Thyroid gland (tissue), 4 donors: ENCODE data around the gene STRIP1. TPM values are rescaled to one million over a fixed set of nuclear protein-coding genes. Genes with fewer than 3 reads are reported as not detected.
A peak's percentile ranks its signal among the peaks of the same experiment; 100 is the strongest.

ENCODE experiments used
- DNase-seq, 2 donors: peaks; one replicate each; pipeline ENCODE4 v3.0.0-alpha.2; 2019
- H3K27ac ChIP-seq, 3 donors: fragments of 200-600 bp; sonication (generic); 1 replicate in 2 of 3; 2 replicates in 1 of 3; pipeline ENCODE4 v1.5.1; 2016 to 2019; ENCODE audit warnings: mild to moderate bottlenecking in 1 of 3, moderate library complexity in 1 of 3
- H3K27me3 ChIP-seq: fragments of 200-600 bp; sonication (generic); one replicate; pipeline ENCODE4 v1.5.1; 2019
- H3K36me3 ChIP-seq, 2 donors: fragments of 200-600 bp; sonication (generic); one replicate each; pipeline ENCODE4 v1.5.1; 2016 to 2019
- H3K4me1 ChIP-seq, 2 donors: fragments of 200-600 bp; sonication (generic); one replicate each; pipeline ENCODE4 v1.5.1; 2017 to 2019
- H3K4me3 ChIP-seq, 3 donors: fragments of 200-600 bp; sonication (generic); replicated peaks in 1 of 3; 1 replicate in 2 of 3; 2 replicates in 1 of 3; pipeline ENCODE4 v1.5.1; 2016; ENCODE audit warnings: mild to moderate bottlenecking in 1 of 3
- H3K9me3 ChIP-seq: fragments of 200-600 bp; sonication (generic); one replicate; pipeline ENCODE4 v1.5.1; 2017
- CTCF ChIP-seq, 6 experiments: fragments of 200-600 bp in 3 of 6; fragments of 450-650 bp in 3 of 6; sonication (generic) in 3 of 6; IDR thresholded peaks; one replicate each; pipeline ENCODE4 v1.5.1; 2016 to 2019; ENCODE audit warnings: antibody characterized with exemption in 6 of 6, mild to moderate bottlenecking in 2 of 6, inconsistent platforms in 1 of 6, moderate library complexity in 1 of 6
- POLR2A ChIP-seq, 2 donors: fragments of 450-650 bp; IDR thresholded peaks; one replicate each; pipeline ENCODE4 v1.6.1; 2017; ENCODE audit warnings: antibody characterized with exemption in 2 of 2, mild to moderate bottlenecking in 2 of 2, moderate library complexity in 1 of 2
- whole genome bisulfite sequencing, 2 donors: methylation state at CpG; one replicate each; pipeline ENCODE4 v1.1.5; 2017; 5-methylcytosine and 5-hydroxymethylcytosine counted together
- intact Hi-C: fragments of 100-400 bp; cut with DNase I; formaldehyde crosslinking; loops from one replicate; pipeline ENCODE4 v1.15.1; 2023
- total RNA-seq, 4 donors: library from RNA; depleted of rRNA; stranded (reverse); fragments of >200 nt; gene quantifications; one replicate each; pipeline ENCODE4 v1.2.3, GENCODE V29; 2016

STRIP1 gene
- total RNA-seq, 4 donors from 2014 or later = 36.2 to 63.4 (median 45.2) TPM

- DNase-seq = no peak
- WGBS, 2 donors = 60 to 64% methylated on average over 4 of the region's 4 CpGs
- Histone ChIP-seq H3K27ac (peak overlapping the region; percentile 29 to 90 (median 81)), H3K36me3 (peaks cover 10% of the 10 kb centered on the region in 2 donors), H3K9me3 (no peaks in the 10 kb centered on the region), H3K27me3 (no peaks in the 10 kb centered on the region), H3K4me3 (peak overlapping the region in 2 of 3 donors; percentile 68 to 99), H3K4me1 (peaks cover 13% of the 10 kb centered on the region in 2 donors)
- TF ChIP-seq POLR2A (IDR thresholded peaks at IDR 0.05) = no peak
- no peak for TF ChIP-seq CTCF (IDR thresholded peaks at IDR 0.05)
- intact Hi-C loops = loop anchor here (10.0 kb wide), 1 partner anchor 371 kb away; the partner anchor contains the start of gene LAMTOR5
Measured at GRCh38 chr1:110034040-110034450, 379 bp upstream of the STRIP1 start.

- TF ChIP-seq POLR2A (IDR thresholded peaks at IDR 0.05) (no peak), CTCF (IDR thresholded peaks at IDR 0.05) (no peak)
- H3K36me3 ChIP-seq = peaks cover 21 to 22% of the 10 kb centered on the region in 2 donors
Measured at GRCh38 chr1:110035236-110035752, 870 bp downstream of the STRIP1 start.

GRCh38 chr1:110038271-110038670, 3.8 kb downstream of the STRIP1 start:
- H3K27ac ChIP-seq = no peak overlapping the region
- peaks cover 10 to 13% of the 10 kb centered on the region in 2 donors for H3K4me1 ChIP-seq
- no peaks in the 10 kb centered on the region for H3K9me3 ChIP-seq
- no peaks in the 10 kb centered on the region for H3K27me3 ChIP-seq
- no peak for TF ChIP-seq POLR2A (IDR thresholded peaks at IDR 0.05)
- TF ChIP-seq CTCF (IDR thresholded peaks at IDR 0.05) = no peak
- DNase-seq = no peak
- no peak overlapping the region for H3K4me3 ChIP-seq
- 91 to 93% methylated on average over 4 to 5 of the region's 5 CpGs for WGBS, 2 donors
- intact Hi-C loops = loop anchor here (10.0 kb wide), 1 partner anchor 367 kb away; the partner anchor contains the start of gene LAMTOR5
- H3K36me3 ChIP-seq = peaks cover 46 to 50% of the 10 kb centered on the region in 2 donors

More at GRCh38 chr1:110035236-110035752, 870 bp downstream of the STRIP1 start:
- intact Hi-C loops = loop anchor here (10.0 kb wide), 1 partner anchor 370 kb away; the partner anchor contains the start of gene LAMTOR5
- DNase-seq = no peak
- Histone ChIP-seq H3K4me1 (peaks cover 10 to 13% of the 10 kb centered on the region in 2 donors), H3K27ac (peak overlapping the region in 2 of 3 donors; percentile 81 to 90), H3K9me3 (no peaks in the 10 kb centered on the region), H3K27me3 (no peaks in the 10 kb centered on the region), H3K4me3 (peak overlapping the region; percentile 52 to 99 (median 68))
- 6 to 8% methylated on average over 16 of the region's 16 CpGs for WGBS, 2 donors

GRCh38 chr1:110039641-110040040, 5.2 kb downstream of the STRIP1 start:
- H3K4me1 ChIP-seq = peaks cover 10 to 13% of the 10 kb centered on the region in 2 donors
- WGBS, 2 donors = 84 to 88% methylated on average over 4 of the region's 4 CpGs
- TF ChIP-seq CTCF (IDR thresholded peaks at IDR 0.05) (no peak), POLR2A (IDR thresholded peaks at IDR 0.05) (no peak)
- no peak overlapping the region for H3K27ac ChIP-seq
- peaks cover 57 to 63% of the 10 kb centered on the region in 2 donors for H3K36me3 ChIP-seq
- H3K4me3 ChIP-seq = no peak overlapping the region
- no peaks in the 10 kb centered on the region for H3K27me3 ChIP-seq
- H3K9me3 ChIP-seq = no peaks in the 10 kb centered on the region
- DNase-seq = no peak
- intact Hi-C loops = loop anchor here (10.0 kb wide), 1 partner anchor 365 kb away; the partner anchor contains the start of gene LAMTOR5

GRCh38 chr1:110040548-110040947, 6.1 kb downstream of the STRIP1 start:
- intact Hi-C loops = no loop called here
- no peaks in the 10 kb centered on the region for H3K9me3 ChIP-seq
- peaks cover 66 to 73% of the 10 kb centered on the region in 2 donors for H3K36me3 ChIP-seq
- no peak for TF ChIP-seq POLR2A (IDR thresholded peaks at IDR 0.05)
- no peak for TF ChIP-seq CTCF (IDR thresholded peaks at IDR 0.05)
- no peaks in the 10 kb centered on the region for H3K27me3 ChIP-seq
- DNase-seq = no peak
- H3K4me3 ChIP-seq = no peak overlapping the region
- peaks cover 5 to 9% of the 10 kb centered on the region in 2 donors for H3K4me1 ChIP-seq
- H3K27ac ChIP-seq = no peak overlapping the region
- WGBS, 2 donors = 91 to 95% methylated on average over 4 of the region's 4 CpGs
